Activated CD4-positive, alpha-beta T cell treated with anti-CD3 and anti-CD28 coated beads for 1 hour (primary cell): ENCODE results near the gene HIC2.
"Not testable (repeated sequence)": the region's sequence is repeated elsewhere in the genome, so short reads cannot be mapped to it uniquely, and the experiment has no call there.

Source experiments
- DNase-seq: peaks from one replicate; pipeline ENCODE4 v3.0.0-alpha.2; 2020

HIC2 gene

GRCh38 chr22:21417227-21417746 lies at the start of gene HIC2:
TSS of gene HIC2 (plus strand) at chr22:21417371. CDS start at chr22:21442832, 25,461 bp downstream.
- not testable (repeated sequence) for DNase-seq

- DNase-seq, result not testable (repeated sequence)
Measured at GRCh38 chr22:21368603-21369310, 48.4 kb upstream of the HIC2 start.

- not testable (repeated sequence) for DNase-seq
Measured at GRCh38 chr22:21375880-21376279, 41.3 kb upstream of the HIC2 start.

GRCh38 chr22:21383701-21384467 lies 33.3 kb upstream of the HIC2 start, which contains the start of gene RIMBP3B:
TSS of gene RIMBP3B (plus strand) at chr22:21383751. CDS start at chr22:21383859, 108 bp downstream.
- DNase-seq, result not testable (repeated sequence)

GRCh38 chr22:21384468-21385357 lies 32.5 kb upstream of the HIC2 start:
- DNase-seq, result not testable (repeated sequence)

- DNase-seq, result not testable (repeated sequence)
Measured at GRCh38 chr22:21389480-21389879, 27.7 kb upstream of the HIC2 start.

- DNase-seq, result not testable (repeated sequence)
Measured at GRCh38 chr22:21390013-21390412, 27.2 kb upstream of the HIC2 start.

- not testable (repeated sequence) for DNase-seq
Measured at GRCh38 chr22:21394613-21395012, 22.6 kb upstream of the HIC2 start.

- DNase-seq, result not testable (repeated sequence)
Measured at GRCh38 chr22:21401197-21401969, 15.8 kb upstream of the HIC2 start.

GRCh38 chr22:21402763-21403314 lies 14.3 kb upstream of the HIC2 start:
- DNase-seq, result not testable (repeated sequence)

- DNase-seq, result not testable (repeated sequence)
Measured at GRCh38 chr22:21407139-21407538, 10.0 kb upstream of the HIC2 start.

GRCh38 chr22:21407792-21408191 lies 9.4 kb upstream of the HIC2 start:
- DNase-seq, result not testable (repeated sequence)

- not testable (repeated sequence) for DNase-seq
Measured at GRCh38 chr22:21416375-21416774, 796 bp upstream of the HIC2 start.

GRCh38 chr22:21417853-21418252 lies 682 bp downstream of the HIC2 start:
- DNase-seq, result not testable (repeated sequence)

- not testable (repeated sequence) for DNase-seq
Measured at GRCh38 chr22:21418974-21419638, 1.9 kb downstream of the HIC2 start.

- not testable (repeated sequence) for DNase-seq
Measured at GRCh38 chr22:21420180-21420763, 3.1 kb downstream of the HIC2 start.

GRCh38 chr22:21424084-21424709 lies 7.0 kb downstream of the HIC2 start:
- DNase-seq, result not testable (repeated sequence)

GRCh38 chr22:21434378-21435233 lies 17.4 kb downstream of the HIC2 start:
- DNase-seq, result not testable (repeated sequence)
